T47D (cell line): ENCODE data around the gene UNK.

Experiments used
- DNase-seq, 2 experiments: peaks; one replicate each; pipeline versions ENCODE4 v3.0.0 to v3.0.0-alpha.2; 2011 to 2012; ENCODE audit warnings: low read depth in 1 of 2, low spot score in 1 of 2
- JUND ChIP-seq: IDR thresholded peaks from 2 replicates; pipeline ENCODE4 v1.6.1; 2012; ENCODE audit warnings: low read depth
- in situ Hi-C: cut with HindIII; loops from 2 replicates; pipeline ENCODE4 v1.10.0; 2016; ENCODE audit warnings: low sequenced_read_pairs, low pct_unique_long_range_greater_than_20kb

The UNK gene

GRCh38 chr17:75750661-75751423 lies 33.8 kb upstream of the UNK start:
- in situ Hi-C loops, result no loop called here
- no peak for DNase-seq
- TF ChIP-seq JUND, result no peak

- no peak for DNase-seq
- TF ChIP-seq JUND, result no peak
- in situ Hi-C loops, result no loop called here
Measured at GRCh38 chr17:75751676-75752404, 32.8 kb upstream of the UNK start.

GRCh38 chr17:75752405-75752709 lies 32.2 kb upstream of the UNK start:
- in situ Hi-C loops, result no loop called here
- no peak for DNase-seq
- TF ChIP-seq JUND, result no peak

- TF ChIP-seq JUND, result no peak
- no peak for DNase-seq
- in situ Hi-C loops, result no loop called here
Measured at GRCh38 chr17:75752802-75753513, 31.6 kb upstream of the UNK start.

- DNase-seq, result no peak
- in situ Hi-C loops, result no loop called here
Measured at GRCh38 chr17:75753514-75754377, 30.9 kb upstream of the UNK start.

GRCh38 chr17:75754378-75755204 lies 30.0 kb upstream of the UNK start:
- in situ Hi-C loops, result no loop called here
- no peak for TF ChIP-seq JUND
- DNase-seq, result no peak

More at GRCh38 chr17:75753514-75754377, 30.9 kb upstream of the UNK start:
- TF ChIP-seq JUND, result no peak

- in situ Hi-C loops, result no loop called here
- no peak for DNase-seq
- TF ChIP-seq JUND, result no peak
Measured at GRCh38 chr17:75755205-75755901, 29.3 kb upstream of the UNK start.

- no peak for DNase-seq
- in situ Hi-C loops, result no loop called here
- TF ChIP-seq JUND, result no peak
Measured at GRCh38 chr17:75755990-75756389, 28.6 kb upstream of the UNK start.

- in situ Hi-C loops, result no loop called here
- no peak for DNase-seq
Measured at GRCh38 chr17:75756451-75757085, 28.0 kb upstream of the UNK start.

GRCh38 chr17:75757086-75757681 lies 27.4 kb upstream of the UNK start:
- no peak for TF ChIP-seq JUND
- in situ Hi-C loops, result no loop called here
- no peak for DNase-seq

More at GRCh38 chr17:75756451-75757085, 28.0 kb upstream of the UNK start:
- TF ChIP-seq JUND, result no peak
